Upper lobe of right lung (tissue), 1 donor: ENCODE data around the gene RNF152. TPM values are rescaled to one million over a fixed set of nuclear protein-coding genes. Genes with fewer than 3 reads are reported as not detected.
"Not testable (repeated sequence)": the region's sequence is repeated elsewhere in the genome, so short reads cannot be mapped to it uniquely, and the experiment has no call there.

Experiments used
- ATAC-seq: fragments of 200-7000 bp; cut with Tn5 transposase; one replicate; pipeline ENCODE4 v1.9.1; 2020; ENCODE audit warnings: mild to moderate bottlenecking, moderate library complexity
- DNase-seq: peaks from one replicate; pipeline ENCODE4 v3.0.0-alpha.2; 2020
- H3K27ac ChIP-seq: fragments of 200-600 bp; one replicate; pipeline ENCODE4 v1.8.0; 2022
- H3K27me3 ChIP-seq: fragments of 200-600 bp; one replicate; pipeline ENCODE4 v1.8.0; 2022; ENCODE audit warnings: mild to moderate bottlenecking
- H3K36me3 ChIP-seq: fragments of 200-600 bp; one replicate; pipeline ENCODE4 v1.8.0; 2022
- H3K4me1 ChIP-seq: fragments of 200-600 bp; one replicate; pipeline ENCODE4 v1.8.0; 2022
- H3K4me3 ChIP-seq: fragments of 200-600 bp; one replicate; pipeline ENCODE4 v1.8.0; 2022; ENCODE audit warnings: mild to moderate bottlenecking
- H3K9me3 ChIP-seq: fragments of 200-600 bp; one replicate; pipeline ENCODE4 v1.8.0; 2022
- CTCF ChIP-seq: fragments of 200-600 bp; IDR thresholded peaks from one replicate; pipeline ENCODE4 v1.8.0; 2022; ENCODE audit warnings: antibody characterized with exemption
- intact Hi-C: fragments of 100-400 bp; cut with DNase I; formaldehyde crosslinking; loops from one replicate; pipeline ENCODE4 v1.11.0; 2022
- total RNA-seq: library from RNA; stranded (reverse); fragmentation: NEBNext Ultra II Directional; extraction: Animal tissue kit (Norgen Biotek cat#: 25700); gene quantifications from one replicate; pipeline ENCODE4 v1.2.1, GENCODE V29; 2021
- donor health status: DM: no; HTN: yes; CAD: no; lungs with severe emphysema.

Gene RNF152
- total RNA-seq, 1 donor from 2014 or later: 21.2 TPM

DNA sequence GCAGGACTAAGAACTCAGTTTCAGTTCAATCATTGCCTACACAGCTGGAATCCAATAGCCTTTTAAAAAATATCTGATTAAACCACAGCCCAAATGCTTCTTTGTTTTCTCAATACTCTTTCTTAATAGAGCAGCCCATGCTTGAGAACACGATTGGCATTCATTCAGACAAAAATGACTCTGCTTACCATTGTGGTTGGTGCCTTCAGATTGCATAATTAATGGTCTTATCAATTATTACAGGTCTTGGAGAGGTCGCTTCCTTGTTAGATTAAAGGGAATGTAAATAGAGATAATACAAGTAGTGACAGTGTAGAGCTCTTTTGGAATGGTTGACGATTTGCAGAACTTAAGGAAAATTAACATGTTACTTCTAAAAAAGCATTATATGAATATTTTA, 107.2 kb downstream of the RNF152 start:
- intact Hi-C loops: no loop called here
- no peak for ATAC-seq
- H3K9me3 ChIP-seq: no peaks in the 10 kb centered on the region
- H3K36me3 ChIP-seq: no peaks in the 10 kb centered on the region
- no peak overlapping the region for H3K4me3 ChIP-seq
- H3K4me1 ChIP-seq: no peaks in the 10 kb centered on the region
- no peak overlapping the region for H3K27ac ChIP-seq
- DNase-seq: no peak
- H3K27me3 ChIP-seq: no peaks in the 10 kb centered on the region
- no peak for TF ChIP-seq CTCF

- Histone ChIP-seq H3K36me3 (no peaks in the 10 kb centered on the region), H3K9me3 (no peaks in the 10 kb centered on the region), H3K27ac (no peak overlapping the region), H3K4me3 (no peak overlapping the region), H3K4me1 (no peaks in the 10 kb centered on the region), H3K27me3 (no peaks in the 10 kb centered on the region)
- no peak for TF ChIP-seq CTCF
- DNase-seq: no peak
- intact Hi-C loops: no loop called here
- no peak for ATAC-seq
Observed at GRCh38 chr18:61784834-61785233, 108.0 kb downstream of the RNF152 start.

DNA sequence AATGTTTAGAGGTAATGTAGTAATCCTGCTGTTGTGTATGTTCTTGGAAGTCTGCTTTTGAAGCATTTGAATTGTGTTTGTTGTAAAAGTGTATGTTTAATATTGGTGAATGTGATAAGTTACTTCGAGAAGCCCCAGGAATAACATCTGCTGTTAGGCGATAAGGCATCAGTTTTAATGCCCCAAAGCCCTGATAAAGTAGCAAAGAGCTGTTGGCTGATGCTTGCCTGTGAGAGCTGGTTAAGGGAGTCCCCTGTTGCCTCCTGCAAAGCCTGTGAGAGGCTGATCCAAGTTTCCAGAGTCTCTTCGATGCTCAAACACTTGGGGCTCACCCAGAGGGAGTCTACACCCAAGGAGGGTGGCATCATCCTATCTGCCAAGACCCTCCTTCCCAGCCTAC, 110.3 kb downstream of the RNF152 start:
- Histone ChIP-seq H3K27ac (no peak overlapping the region), H3K36me3 (no peaks in the 10 kb centered on the region), H3K27me3 (no peaks in the 10 kb centered on the region), H3K4me3 (no peak overlapping the region), H3K4me1 (no peaks in the 10 kb centered on the region), H3K9me3 (no peaks in the 10 kb centered on the region)
- no peak for DNase-seq
- TF ChIP-seq CTCF: no peak
- intact Hi-C loops: no loop called here
- ATAC-seq: no peak

GRCh38 chr18:61776201-61776600, 116.6 kb downstream of the RNF152 start:
- H3K4me1 ChIP-seq, ATAC-seq, intact Hi-C loops, DNase-seq, H3K9me3 ChIP-seq, H3K27ac ChIP-seq, H3K36me3 ChIP-seq, H3K27me3 ChIP-seq, H3K4me3 ChIP-seq: not testable (repeated sequence)

GRCh38 chr18:61774846-61775245, 118.0 kb downstream of the RNF152 start:
- peaks cover 6% of the 10 kb centered on the region for H3K9me3 ChIP-seq
- DNase-seq (no peak), ATAC-seq (no peak)
- H3K36me3 ChIP-seq: no peaks in the 10 kb centered on the region
- no peak overlapping the region for H3K27ac ChIP-seq
- H3K4me1 ChIP-seq: no peaks in the 10 kb centered on the region
- no peak overlapping the region for H3K4me3 ChIP-seq
- H3K27me3 ChIP-seq: no peaks in the 10 kb centered on the region
- intact Hi-C loops: no loop called here
- no peak for TF ChIP-seq CTCF

GRCh38 chr18:61772293-61772848, 120.4 kb downstream of the RNF152 start:
- Histone ChIP-seq H3K4me1 (no peaks in the 10 kb centered on the region), H3K27ac (no peak overlapping the region), H3K27me3 (no peaks in the 10 kb centered on the region), H3K36me3 (no peaks in the 10 kb centered on the region), H3K9me3 (peaks cover 6% of the 10 kb centered on the region), H3K4me3 (no peak overlapping the region)
- no peak for TF ChIP-seq CTCF
- intact Hi-C loops: no loop called here
- no peak for DNase-seq
- no peak for ATAC-seq
